Measurements from ENCODE around the gene SUSD3.
"Not testable (repeated sequence)": the region's sequence is repeated elsewhere in the genome, so short reads cannot be mapped to it uniquely, and the experiment has no call there.

Gene SUSD3

DNA sequence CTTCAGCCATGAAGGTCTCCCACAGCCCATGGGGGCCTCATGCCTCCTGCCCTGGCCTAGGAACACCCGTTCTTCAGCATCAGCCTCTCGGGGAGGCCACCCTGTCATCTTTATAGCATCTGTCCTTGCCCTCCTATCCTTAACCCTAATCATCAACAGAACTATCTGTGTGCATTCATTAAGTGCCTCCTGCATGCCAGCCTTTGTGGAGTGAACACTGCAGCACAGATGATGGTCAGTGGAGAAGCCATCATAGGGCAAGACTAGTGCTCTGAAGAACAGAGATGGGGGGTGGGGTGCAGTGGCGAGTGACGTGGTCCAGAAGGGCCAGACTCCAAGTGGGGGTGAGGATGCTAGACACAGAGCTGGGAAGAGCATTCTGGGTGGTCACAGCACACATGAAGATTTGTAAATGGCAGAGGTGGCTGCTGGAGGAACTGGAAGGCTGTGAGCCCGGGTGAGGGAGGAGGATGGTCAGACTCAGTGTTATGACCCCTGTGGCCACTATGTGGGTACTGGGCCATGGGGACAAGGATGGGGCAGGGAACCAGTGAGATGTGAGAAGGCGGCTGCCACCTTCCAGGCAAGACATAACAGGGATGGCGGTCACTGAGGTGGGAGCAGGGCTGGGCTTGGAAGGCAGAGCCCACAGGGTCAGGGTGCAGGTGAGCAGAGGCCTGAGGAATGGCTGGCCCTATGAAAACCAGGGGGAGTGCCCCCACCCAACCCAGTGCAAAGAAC, 33.9 kb downstream of the SUSD3 start:
- DNase-seq (ENCODE audit: low read depth, low spot score) = no peak

DNA sequence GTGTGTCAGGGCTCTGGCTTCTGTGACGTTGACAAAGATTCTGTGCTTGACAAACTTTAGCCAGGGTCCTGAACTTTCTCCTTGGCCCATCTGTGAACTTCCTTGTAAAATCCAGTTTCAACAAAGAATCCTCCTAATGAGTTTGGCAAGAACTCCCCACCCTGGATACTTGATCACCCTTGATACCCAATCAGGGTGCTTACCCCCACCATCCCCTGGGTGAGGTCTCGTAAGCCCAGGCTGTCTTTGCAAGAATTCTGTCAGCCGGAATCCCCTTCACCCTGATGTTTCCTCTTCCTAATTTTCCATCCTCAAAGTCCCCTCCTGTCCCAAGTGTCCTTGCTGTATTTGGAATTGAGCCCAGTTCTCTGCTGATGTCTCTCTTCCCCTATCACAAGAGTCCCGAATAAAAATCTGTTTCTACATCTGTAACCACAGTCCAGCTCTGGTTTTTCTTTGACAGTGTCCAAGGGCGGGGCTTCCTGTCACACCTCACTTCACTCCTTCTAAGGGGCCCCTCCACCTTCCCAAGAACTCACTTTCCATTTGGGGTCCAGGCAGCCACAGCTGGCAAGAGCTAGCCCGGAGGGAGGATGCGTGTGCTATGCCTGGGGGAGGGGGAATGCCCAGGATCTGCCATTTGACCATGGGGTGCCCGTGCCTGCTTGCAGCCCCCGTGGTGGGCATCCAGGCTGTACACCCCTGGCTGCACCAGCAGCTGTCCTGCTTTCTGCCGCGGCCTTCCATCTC, 34.8 kb downstream of the SUSD3 start:
- DNase-seq (ENCODE audit: low read depth, low spot score) = no peak

DNA sequence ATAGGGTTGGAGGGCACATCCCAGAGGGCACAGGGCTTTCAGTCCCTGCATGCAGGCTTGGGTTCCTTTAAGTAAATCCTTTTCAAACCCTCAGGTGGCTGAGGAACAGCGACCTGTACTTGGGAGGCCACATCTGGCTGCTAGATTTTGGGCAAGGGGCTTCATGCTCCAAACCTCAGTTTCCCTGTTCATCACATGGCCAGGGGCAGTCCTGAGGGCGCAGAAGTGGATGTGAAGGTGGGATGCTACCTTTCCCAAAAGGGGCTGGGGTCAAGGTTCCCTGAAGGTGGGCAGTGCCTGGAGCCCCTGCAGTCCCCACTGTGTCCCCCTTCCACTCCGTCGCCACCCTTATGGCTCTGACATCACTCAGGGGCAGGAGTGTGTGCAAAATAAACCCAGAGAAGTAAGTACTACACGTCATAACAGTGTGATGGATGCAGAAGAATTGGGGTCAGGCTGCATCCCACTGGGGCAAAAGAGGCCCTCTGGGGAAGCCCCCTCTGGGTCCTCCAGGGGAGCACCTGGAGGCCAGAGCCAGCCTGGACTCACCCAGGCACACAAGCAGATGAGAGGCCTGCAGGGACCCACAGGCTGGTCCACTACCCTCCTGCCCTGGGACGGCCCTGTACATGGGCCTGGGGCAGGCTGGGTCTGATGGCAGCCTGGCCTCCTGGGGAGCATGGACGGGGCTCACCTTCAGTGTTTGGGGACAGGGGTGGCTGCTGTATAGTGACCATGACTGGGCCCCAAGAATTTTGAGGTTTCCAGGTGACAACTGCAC, 35.6 kb downstream of the SUSD3 start:
- DNase-seq (ENCODE audit: low read depth, low spot score) = no peak

DNA sequence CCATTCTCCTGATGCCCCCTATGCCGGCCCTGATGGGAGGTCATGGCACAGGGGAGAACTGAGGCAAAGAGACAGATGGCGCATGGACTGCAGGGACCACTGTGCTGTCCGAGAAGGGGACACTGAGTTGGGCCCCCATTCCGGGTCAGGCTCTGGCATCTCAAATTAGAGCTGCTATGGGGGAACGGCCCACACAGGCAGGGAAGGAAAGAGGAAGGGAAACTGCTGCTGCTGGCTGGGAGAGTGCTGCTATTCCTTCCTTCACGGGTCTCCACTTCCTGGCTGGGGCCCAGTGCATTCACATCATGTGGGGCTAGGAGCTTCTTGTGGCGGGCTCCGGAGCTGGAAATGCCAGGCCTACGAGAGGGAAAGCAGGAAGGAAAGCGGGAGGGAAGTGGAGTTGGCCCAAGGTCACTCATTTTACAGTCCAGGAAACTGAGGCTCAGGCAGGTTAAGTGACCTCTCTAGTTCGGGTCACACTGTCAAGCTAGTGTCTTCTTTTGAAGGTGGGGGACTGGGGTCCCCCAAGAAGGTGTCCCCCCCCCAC, 36.2 kb downstream of the SUSD3 start:
- no peak for DNase-seq (ENCODE audit: low read depth, low spot score)

DNA sequence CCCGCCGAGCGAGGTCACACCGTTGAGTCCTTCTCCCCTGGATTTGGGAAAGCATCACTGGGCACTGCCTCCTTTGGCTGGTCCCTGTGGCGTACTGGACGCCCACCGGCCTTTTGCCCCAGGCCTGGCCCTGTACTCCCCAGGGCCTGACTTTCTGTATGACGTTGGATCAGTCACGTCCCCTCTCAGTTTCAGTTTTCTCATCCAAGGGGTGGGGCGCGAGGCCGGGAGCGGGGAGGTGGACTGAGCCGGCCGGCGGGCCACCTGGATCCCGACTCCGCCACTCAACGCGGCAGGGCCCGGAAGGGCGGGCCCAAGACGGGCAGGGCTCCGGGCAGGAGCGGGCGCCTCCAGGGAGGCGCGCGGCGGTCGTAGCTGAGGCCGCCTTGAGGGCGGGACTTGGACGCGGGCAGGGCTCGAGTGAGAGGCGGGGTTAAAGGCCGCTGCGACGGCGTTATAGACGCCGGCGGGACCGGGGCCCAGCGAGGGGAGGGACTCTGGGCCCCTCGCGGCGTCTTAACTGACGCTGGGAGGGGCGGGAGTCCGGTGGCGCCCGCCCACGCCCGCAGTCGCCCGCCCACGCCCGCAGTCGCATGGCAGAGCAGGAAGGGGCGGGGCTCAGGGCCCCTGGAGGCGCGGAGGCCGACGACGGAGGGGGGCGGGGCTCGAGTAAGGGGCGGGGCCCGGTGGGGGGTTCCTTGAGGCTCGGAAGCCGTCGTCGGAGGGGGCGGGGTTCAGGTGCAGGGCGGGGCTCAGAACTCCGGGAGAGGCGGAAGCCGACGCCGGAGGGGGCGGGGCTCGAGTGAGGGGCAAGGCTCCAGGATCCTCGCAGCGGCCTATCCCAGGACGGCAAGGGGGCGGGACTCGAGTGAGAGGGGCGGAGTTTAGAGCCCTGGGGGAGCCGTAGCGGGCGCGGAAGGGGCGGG, 37.0 kb downstream of the SUSD3 start:
- peak; percentile 100 for DNase-seq (ENCODE audit: low read depth, low spot score)

DNA sequence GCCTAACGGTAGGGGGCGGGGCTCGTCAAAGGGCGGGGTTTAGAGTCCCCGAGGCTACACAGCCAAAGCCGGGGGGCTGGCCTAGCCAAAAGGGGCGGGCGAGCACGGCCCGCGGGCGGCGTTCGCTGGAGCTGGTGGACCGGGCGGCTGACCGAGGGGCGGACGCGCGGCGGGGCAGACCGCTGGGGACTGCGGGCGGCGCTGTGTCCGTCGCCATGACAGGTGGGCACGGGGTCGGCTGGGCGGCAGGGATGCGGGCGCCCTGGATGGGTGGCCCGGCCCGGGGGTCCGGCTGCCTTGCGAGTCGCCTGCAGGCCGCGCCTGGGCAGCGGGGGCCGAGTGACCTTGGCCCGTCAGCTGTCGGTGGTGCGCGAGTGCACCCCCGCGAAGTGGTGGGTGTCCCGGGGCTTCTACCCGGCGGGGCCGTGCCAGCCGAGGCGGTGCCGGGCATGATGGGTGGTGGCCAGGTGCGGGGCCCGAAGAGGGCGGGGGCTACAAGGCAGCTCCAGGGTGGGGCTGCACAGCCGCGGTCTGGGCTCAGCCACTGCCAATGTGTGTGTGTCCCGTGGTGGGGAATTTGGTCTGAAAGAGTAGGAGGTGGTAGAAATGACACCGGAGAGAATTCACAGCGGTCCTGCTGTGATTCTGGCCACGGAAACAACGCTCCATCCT, 37.8 kb downstream of the SUSD3 start, which contains the start of gene CARD19:
Gene CARD19, plus strand, starts transcription at position 87 of the 672 bp plus-strand sequence. Its CDS starts 129 bp downstream, at position 216.
- no peak for DNase-seq (ENCODE audit: low read depth, low spot score)

DNA sequence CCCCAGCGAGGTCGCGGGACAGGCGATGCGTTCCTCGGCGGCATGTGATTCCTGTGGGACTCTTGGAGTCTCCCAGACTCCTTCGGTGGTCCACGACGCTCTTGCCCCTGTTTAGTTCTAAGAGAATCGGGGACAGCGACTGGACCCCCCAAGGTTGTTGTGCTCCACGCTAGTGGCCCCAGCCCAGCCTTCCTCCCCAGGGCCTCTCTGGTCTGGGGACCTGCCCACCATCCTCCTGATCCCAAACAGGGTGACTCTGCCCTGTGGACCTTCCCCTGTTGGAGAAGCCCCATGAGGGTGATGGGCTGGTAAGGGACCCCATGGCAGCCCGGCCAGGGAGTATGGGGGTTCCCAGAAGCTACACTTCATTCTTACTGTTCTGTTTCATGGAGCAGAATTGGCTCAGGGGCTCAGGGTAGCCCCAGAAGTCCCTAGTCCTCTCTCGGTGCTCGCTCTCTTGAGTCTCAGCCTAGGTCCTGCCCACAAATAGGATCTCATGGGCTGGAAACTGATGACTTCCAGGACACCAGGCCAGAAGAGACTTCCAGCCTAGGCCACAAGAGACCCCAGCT, 38.4 kb downstream of the SUSD3 start:
- DNase-seq (ENCODE audit: low read depth, low spot score) = no peak

DNA sequence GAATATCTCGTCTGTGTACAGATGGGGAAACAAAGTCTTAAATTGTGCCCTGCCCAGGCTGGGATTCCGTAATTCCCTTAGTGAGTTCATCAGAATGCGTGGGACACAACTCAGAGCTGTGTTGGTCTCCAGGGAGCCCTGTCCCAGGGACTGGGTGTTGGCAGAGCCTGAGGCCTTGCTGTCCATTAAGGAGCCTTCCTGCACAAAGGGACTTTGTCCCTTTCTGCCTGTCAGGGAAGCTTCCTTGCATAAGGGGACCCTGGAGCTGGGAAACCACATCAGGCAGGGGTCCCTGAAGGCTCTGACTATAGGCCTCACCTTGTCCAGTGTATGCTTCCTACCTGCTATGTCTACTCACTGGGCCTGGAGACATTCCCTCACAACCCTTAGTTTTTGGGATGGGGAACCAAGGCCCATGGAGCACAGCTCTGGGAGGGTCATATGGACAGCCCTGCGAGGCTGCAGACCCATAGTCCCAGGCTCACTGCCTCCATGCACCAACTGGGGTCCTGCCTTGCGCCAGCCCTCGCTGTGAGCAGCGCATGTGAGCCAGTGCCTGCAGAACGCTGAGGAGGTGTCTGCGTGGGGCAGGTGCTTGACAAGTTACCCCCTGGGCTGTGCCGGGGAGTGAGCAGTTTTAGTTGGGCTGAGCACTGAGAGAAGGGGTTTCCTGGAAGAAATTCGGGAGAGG, 39.2 kb downstream of the SUSD3 start:
- no peak for DNase-seq (ENCODE audit: low read depth, low spot score)

DNA sequence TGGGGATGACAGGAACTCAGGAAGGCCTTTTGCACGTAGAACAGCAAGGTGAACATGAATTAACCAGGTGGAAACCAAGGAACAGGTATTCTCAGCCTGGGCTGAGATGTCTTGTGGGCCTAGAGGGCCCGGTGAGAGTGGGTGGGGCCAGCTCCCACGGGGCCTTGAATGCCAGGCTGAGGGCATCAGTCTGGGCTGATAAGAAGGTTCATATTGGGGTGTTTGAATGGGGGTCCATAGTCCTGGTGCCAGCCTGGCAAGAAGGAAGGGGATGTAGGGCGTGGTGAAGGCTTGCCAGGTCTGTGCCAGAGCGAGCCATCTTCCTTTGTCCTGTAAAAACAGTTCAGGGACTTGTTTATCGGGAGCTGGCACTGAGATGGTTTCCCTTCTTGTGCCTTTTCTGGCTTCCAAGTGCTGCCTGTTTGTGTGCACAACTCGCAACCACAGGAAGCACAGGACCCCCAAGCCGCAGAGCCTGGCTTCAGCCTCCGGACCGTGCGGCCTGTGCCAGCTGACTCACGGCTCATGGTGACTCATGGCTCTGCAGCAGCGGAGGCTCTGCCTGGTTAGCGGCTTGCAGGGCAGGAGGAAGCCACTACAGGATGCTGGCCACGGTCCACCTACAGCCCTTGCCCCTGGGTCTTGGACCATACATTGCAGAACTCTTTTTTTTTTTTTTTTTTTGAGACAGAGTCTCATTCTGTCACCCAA, 39.9 kb downstream of the SUSD3 start:
- DNase-seq (ENCODE audit: low read depth, low spot score) = no peak

DNA sequence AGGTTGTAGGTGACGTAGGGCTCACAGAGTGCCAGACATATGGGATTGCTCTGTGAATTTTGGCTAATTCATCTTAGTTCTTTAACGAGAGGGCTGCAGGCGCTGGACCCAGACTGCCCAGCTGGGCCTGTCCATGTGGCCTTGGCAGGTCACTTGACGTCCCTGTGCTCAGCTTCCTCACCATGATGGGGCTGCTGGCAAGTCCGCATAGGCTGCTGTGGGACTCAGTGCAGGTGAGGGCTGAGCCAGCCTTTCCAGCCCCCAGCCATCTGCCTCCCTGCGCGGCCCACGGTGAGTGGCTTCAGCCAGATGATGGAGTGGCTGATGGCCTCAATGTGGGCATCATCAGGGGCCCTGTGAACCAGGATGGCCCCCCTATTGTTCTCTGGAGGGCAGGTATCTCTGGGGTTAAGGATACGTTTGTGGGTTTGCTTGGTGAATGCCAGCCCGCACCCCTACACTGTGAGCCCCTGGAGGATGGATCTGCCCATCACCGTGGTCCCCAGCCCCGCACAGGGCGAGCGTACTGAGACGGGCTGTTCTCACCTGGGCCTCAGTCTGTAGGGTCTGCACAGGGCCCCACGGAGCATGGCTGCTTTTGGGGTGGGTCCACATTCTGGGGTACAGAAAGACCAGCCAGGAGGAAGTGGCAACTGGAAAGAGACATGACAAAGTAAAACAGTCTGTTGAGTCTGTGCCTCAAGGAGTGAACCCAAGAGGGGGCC, 41.2 kb downstream of the SUSD3 start:
- no peak for DNase-seq (ENCODE audit: low read depth, low spot score)

DNA sequence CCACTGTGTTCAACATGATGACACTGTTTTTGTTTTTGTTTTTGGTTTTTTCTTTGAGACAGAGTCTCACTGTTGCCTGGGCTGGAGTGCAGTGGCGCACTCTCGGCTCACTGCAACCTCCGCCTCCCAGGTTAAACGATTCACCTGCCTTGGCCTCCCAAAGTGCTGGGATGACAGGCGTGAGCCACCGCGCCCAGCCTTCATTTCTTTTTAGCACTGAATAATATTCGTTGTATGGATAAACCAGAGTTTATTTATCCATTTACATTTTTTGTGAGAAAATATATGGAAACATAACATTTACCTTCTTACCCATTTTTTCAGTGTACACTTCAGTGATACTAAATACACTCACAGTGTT, 41.8 kb downstream of the SUSD3 start:
- no peak for DNase-seq (ENCODE audit: low read depth, low spot score)

DNA sequence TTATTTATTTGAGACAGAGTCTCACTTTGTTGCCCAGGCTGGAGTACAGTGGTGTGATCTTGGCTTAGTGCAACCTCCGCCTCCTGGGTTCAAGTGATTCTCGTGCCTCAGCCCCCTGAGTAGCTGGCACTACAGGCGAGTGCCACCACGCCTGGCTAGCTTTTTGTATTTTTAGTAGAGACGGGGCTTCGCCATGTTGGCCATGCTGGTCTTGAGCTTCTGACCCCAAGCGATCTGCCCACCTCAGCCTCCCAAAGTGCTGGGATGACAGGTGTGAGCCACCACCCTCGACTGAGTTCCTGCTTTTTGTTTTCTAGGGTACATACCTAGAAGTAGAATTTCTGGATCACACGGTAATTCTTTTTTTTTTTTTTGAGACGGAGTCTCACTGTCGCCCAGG, 42.6 kb downstream of the SUSD3 start:
- not testable (repeated sequence) for DNase-seq (ENCODE audit: low read depth, low spot score)

DNA sequence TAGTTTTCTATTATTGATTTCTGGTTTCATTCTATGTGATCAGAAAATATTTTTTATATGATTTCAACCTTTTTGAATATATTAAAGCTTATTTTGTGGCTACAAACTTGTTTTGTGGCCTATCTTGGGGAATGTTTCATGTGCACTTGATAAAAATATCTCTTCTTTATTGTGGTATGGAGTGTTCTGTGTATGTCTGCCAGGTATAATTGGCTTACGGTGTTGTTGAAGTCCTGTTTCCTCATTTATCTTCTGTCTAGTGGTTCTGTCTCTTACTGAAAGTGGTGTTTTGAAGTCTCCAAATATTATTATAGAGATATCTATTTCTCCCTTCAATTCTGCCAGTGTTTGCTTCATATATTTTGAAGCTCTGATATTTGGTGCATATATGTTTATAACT, 47.1 kb downstream of the SUSD3 start:
- no peak for DNase-seq (ENCODE audit: low read depth, low spot score)

DNA sequence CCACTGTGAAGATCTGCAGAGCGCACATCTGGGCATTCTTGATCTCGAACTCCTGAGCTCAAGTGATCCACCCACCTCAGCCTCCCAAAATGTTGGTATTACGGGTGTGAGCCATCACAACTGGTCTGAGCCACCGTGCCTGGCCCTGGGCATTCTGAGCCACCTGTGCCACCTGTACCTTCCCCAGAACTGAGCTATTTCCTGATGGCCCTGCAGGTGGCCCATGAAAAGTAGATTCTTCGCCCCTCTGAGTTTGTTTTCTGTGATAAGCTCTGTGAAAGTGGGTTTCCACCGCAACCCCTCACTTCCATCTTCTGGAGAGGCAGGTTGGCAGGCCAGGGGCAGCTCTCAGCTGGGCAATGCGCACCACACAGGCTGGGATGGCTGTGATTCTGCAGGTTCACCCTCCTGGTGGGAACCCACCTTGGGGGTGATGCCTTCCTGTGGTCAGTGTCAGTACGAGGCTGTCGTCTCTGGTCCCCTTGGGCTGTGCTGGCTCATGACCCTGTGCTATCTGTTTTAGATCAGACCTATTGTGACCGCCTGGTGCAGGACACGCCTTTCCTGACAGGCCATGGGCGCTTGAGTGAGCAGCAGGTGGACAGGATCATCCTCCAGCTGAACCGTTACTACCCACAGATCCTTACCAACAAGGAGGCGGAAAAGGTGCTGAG, 48.8 kb downstream of the SUSD3 start:
- DNase-seq (ENCODE audit: low read depth, low spot score) = no peak

DNA sequence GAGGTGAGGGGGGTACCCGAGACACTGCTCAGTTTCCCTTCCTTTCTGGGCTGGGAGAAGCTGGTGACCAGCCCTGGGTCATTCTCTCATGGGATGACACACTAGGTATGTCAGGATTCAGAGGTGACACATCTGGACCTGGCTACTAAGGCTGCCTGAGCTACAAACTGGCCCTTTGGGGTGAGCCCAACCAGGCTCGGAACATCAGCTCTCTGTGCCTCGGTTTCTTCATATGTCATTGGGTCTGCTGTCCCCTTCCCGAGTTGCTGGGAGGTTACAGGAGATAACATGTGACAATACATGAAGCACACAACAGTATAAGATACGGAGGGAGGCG, 49.3 kb downstream of the SUSD3 start:
- no peak for DNase-seq (ENCODE audit: low read depth, low spot score)

DNA sequence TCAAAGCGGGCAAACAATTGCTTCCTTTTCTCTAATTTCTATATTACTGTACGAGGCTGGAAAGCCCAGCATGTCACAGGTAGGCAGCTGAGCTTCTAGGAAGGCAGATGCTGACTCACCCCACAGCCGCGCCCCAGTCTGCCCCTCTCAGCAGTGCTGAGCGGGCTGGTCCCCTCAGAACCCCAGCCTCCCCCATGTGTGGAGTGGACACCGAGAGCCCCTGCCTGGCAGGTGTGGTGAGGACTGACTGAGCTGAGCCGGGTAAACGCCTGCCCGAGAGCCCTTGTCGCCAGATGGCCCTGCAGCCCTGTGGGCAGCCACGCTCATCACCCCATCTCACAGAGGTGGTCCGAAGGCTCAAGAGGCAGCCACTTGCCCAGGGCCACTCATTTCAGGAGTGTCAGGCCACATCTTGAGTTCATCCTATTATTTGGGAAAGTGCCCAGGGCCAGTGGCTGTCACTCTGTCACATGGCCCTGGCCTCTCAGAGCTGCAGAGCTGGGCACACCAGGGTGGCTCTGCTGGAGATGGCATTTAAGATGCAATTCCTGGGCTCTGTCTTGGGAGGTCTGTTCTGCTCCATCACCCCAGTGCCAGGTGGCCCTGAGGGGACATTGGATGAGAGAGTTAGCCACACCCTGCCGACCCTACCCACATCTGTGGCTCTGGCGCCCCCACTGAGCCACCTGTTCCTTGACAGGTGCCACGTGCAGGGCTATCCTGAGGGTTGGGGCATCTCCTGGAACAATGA, 50.0 kb downstream of the SUSD3 start:
- no peak for DNase-seq (ENCODE audit: low read depth, low spot score)

DNA sequence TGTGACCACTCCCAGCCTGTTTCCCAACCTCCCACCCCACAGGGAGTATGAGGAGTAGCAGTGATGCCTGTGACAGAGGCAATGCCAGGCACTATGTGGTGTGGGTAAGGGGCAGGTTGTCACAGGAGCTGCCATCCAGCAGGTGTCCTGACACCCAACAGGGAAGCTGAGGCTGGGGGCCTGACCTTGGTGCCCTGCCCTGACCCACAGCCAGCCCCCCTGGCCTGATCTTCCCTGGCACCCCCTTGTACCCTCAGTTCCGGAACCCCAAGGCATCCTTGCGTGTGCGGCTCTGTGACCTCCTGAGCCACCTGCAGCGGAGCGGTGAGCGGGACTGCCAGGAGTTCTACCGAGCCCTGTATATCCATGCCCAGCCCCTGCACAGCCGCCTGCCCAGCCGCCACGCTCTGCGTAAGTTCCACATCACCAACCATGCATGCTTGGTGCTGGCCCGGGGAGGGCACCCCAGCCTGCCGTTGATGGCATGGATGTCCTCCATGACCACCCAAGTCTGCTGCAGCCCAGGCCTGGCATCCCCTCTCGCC, 51.9 kb downstream of the SUSD3 start:
- no peak for DNase-seq (ENCODE audit: low read depth, low spot score)

All from activated CD4-positive, CD25-positive, alpha-beta regulatory T cell treated with anti-CD3 and anti-CD28 coated beads, Interleukin-2, amount 50 U/mL, for 16 hours (primary cell).